Prostate gland (tissue), 2 donors: Measurements from ENCODE around the gene POTEF.
"Not testable (repeated sequence)": the region's sequence is repeated elsewhere in the genome, so short reads cannot be mapped to it uniquely, and the experiment has no call there.

Source experiments
- CTCF ChIP-seq, 4 experiments: fragments of 200-600 bp in 2 of 4; fragments of 450-650 bp in 2 of 4; sonication (generic) in 2 of 4; IDR thresholded peaks; 1 replicate in 3 of 4; 2 replicates in 1 of 4; pipeline ENCODE4 v1.5.1; 2016 to 2019; ENCODE audit warnings: antibody characterized with exemption in 4 of 4, mild to moderate bottlenecking in 2 of 4, moderate library complexity in 2 of 4
- POLR2A ChIP-seq: fragments of 450-650 bp; IDR thresholded peaks from one replicate; pipeline ENCODE4 v1.6.1; 2016; ENCODE audit warnings: antibody characterized with exemption, mild to moderate bottlenecking
- POLR2AphosphoS5 ChIP-seq: sonication (generic); formaldehyde crosslinking; IDR thresholded peaks from one replicate; pipeline ENCODE4 v1.6.1; 2017; ENCODE audit warnings: antibody characterized with exemption

GRCh38 chr2:130174866-130175265 is 45.8 kb upstream of the POTEF start:
- TF ChIP-seq POLR2A; CTCF (IDR thresholded peaks at IDR 0.05); POLR2AphosphoS5: not testable (repeated sequence)
